ENCODE measurements around the gene RAPGEF3.

RAPGEF3 gene

GRCh38 chr12:47755655-47756562 is 2.8 kb downstream of the RAPGEF3 start:
- H3K4me3 ChIP-seq (ENCODE audit: low read depth, low read length): peak overlapping the region; percentile 19
- TF ChIP-seq, protein P1, sequence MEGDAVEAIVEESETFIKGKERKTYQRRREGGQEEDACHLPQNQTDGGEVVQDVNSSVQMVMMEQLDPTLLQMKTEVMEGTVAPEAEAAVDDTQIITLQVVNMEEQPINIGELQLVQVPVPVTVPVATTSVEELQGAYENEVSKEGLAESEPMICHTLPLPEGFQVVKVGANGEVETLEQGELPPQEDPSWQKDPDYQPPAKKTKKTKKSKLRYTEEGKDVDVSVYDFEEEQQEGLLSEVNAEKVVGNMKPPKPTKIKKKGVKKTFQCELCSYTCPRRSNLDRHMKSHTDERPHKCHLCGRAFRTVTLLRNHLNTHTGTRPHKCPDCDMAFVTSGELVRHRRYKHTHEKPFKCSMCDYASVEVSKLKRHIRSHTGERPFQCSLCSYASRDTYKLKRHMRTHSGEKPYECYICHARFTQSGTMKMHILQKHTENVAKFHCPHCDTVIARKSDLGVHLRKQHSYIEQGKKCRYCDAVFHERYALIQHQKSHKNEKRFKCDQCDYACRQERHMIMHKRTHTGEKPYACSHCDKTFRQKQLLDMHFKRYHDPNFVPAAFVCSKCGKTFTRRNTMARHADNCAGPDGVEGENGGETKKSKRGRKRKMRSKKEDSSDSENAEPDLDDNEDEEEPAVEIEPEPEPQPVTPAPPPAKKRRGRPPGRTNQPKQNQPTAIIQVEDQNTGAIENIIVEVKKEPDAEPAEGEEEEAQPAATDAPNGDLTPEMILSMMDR (IDR thresholded peaks at IDR 0.05; ENCODE audit: borderline replicate concordance, insufficient read depth, low read depth, low read length): no peak

GRCh38 chr12:47754881-47755280 is 3.8 kb downstream of the RAPGEF3 start:
- H3K4me3 ChIP-seq (ENCODE audit: low read depth, low read length): no peak overlapping the region
- TF ChIP-seq, protein P1 (IDR thresholded peaks at IDR 0.05; ENCODE audit: borderline replicate concordance, insufficient read depth, low read depth, low read length): no peak

DNA sequence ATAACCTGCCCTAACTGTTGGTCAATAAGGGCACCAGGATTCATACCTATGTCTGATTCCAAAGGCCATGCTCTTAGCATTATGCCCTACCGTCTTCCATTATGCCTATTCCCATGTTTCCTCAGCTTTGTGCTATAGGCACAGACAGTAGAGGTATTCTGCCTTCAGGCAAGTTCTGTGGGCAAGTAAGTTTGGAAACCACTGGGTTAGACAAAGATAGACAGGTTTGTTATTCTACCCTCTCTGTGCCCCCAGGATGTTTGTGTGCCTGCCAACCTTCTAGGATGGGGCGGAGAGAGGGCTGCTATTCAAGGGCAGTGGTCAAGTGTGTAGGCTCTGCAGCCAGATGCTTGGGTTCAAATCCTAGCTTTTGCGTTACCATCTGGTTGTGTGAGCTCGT is 4.6 kb downstream of the RAPGEF3 start:
- H3K4me3 ChIP-seq (ENCODE audit: low read depth, low read length): no peak overlapping the region
- TF ChIP-seq, protein P1 (IDR thresholded peaks at IDR 0.05; ENCODE audit: borderline replicate concordance, insufficient read depth, low read depth, low read length): no peak

GRCh38 chr12:47753021-47754001 is 5.4 kb downstream of the RAPGEF3 start:
- H3K4me3 ChIP-seq (ENCODE audit: low read depth, low read length): no peak overlapping the region
- TF ChIP-seq, protein P1 (IDR thresholded peaks at IDR 0.05; ENCODE audit: borderline replicate concordance, insufficient read depth, low read depth, low read length): no peak

DNA sequence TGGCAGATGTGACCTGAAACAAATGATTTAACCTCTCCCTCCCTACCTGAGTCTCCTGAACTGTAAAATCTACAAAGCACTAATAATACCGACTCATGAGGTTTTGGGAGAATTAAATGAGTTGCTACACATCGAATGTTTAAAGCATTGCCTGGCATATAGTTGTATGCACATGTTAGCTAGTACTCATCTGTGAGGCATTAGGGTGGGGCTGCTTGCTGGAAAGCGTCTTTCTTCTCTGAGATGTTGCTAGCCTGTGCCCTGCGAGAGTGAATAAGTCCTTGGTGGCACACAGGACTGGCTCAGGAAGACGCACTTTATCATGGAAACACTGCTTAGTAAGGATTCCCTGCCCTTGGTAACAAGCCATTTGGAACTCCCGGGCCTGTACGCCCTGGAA is 6.1 kb downstream of the RAPGEF3 start:
- TF ChIP-seq, protein P1 (IDR thresholded peaks at IDR 0.05; ENCODE audit: borderline replicate concordance, insufficient read depth, low read depth, low read length): no peak

DNA sequence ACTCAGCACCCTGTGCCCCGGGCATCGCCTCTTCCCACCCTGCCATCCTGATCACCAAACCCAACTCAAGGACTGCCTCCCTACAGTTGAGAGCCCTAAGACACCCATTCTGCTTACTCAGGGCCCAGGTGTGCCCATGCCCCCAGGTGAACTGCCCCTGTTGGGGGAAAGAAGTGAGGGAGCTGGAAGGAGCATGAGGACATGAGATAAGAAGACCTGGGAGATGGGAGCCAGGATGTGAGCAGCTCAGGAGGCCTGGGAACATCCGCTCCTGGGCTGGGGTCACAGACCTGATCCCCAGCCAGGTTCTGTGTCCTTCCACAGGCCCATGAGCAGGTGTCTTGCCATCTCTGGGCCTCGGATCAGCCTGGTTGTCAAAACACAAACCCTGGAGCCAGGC is 6.6 kb downstream of the RAPGEF3 start:
- H3K4me3 ChIP-seq (ENCODE audit: low read depth, low read length): no peak overlapping the region
- TF ChIP-seq, protein P1 (IDR thresholded peaks at IDR 0.05; ENCODE audit: borderline replicate concordance, insufficient read depth, low read depth, low read length): no peak

More for the DNA sequence above, 6.1 kb downstream of the RAPGEF3 start:
- H3K4me3 ChIP-seq (ENCODE audit: low read depth, low read length): no peak overlapping the region

Data from GM12875 (cell line).